Activated naive CD8-positive, alpha-beta T cell treated with anti-CD3 and anti-CD28 coated beads, Interleukin-2, amount 50 U/mL, for 16 hours (primary cell): ENCODE results near the gene GARNL3.

ENCODE experiments used
- DNase-seq: peaks from one replicate; pipeline ENCODE4 v3.0.0-alpha.2; 2020; ENCODE audit warnings: low read depth, low spot score

The GARNL3 gene

DNA sequence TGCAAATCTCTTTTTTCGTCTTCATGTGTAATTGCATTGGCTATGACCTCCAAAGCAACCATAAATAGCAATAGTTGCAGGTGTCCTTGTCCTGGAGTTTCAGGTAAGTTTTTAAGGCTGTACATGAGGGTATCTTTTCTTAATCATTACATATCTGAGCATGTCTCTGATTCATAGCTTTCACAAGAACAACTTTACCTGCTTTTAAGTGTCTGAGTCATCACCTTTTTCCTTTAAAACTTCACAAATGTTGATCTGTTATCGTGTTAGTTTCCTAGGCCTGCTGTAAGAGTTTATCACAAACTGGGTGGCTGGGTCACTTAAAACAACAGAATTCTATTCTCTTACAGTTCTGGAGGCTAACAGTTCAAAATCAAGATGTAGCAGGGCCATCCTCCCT lies 13.8 kb downstream of the GARNL3 start:
- no peak for DNase-seq

- no peak for DNase-seq
Observed at GRCh38 chr9:127279717-127280285, 15.2 kb downstream of the GARNL3 start.

GRCh38 chr9:127280880-127281660 lies 16.5 kb downstream of the GARNL3 start:
- no peak for DNase-seq

GRCh38 chr9:127281891-127282290 lies 17.3 kb downstream of the GARNL3 start:
- no peak for DNase-seq

DNA sequence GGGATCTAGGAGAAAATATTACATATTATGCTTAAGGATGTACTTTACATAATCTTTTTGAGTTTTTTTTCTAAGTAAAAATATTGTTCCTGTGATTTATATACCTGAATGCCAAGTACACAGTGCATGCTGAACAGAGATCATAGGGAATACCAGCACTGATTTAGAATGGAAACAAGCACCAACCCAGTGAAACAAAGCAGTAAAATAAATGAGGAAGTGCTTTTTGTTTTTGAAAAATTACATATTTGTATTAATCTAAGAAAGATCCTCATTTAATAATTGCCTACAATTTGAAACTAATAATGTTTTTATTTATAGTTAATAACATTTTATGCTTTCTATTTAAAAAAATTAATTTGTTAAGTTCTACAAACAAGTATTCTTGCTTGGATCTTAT lies 18.0 kb downstream of the GARNL3 start:
- DNase-seq = no peak

DNA sequence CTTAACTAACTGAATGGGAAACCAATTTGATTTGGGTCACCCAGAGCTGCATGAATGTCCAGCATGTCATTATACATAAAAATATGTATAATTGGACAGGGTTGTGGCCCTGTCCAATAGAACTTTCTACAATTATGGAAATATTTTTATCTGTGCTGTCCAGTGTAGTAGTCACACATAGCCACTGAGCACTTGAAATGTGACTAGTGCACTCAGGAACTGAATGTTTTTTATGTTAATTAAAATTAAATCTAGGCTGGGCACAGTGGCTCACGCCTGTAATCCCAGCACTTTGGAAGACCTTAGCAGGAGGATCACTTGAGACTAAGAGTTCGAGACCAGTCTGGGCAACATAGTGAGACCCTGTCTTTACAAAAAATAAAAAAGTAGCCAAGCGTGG lies 18.6 kb downstream of the GARNL3 start:
- DNase-seq = no peak

GRCh38 chr9:127283917-127284497 lies 19.4 kb downstream of the GARNL3 start:
- DNase-seq = no peak

GRCh38 chr9:127285965-127286364 lies 21.4 kb downstream of the GARNL3 start:
- DNase-seq = no peak

DNA sequence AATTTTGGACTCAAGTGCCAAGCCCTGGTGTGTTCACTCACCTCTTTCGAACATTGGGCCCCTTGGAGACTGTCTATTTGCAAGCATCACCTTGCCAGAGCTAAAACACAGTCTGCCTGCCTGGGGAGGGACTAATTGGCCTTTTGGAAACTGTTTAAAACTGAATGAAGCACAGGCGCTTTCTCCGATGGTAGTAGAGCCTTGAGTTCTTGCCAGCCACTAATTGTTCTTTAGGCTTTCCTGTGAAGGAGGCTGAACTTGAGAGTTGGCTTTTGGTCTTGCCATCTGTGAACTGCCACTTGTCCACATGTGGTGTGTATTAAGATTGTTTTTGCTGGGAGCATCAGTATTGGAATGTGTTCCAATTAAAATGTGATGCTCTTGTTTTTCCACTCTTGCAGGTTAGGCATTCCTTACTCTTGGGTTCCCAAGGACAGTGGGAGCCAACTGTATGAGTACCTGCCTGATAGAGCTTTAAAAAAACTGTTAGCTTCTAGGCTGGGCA lies 26.0 kb downstream of the GARNL3 start:
- DNase-seq = no peak

DNA sequence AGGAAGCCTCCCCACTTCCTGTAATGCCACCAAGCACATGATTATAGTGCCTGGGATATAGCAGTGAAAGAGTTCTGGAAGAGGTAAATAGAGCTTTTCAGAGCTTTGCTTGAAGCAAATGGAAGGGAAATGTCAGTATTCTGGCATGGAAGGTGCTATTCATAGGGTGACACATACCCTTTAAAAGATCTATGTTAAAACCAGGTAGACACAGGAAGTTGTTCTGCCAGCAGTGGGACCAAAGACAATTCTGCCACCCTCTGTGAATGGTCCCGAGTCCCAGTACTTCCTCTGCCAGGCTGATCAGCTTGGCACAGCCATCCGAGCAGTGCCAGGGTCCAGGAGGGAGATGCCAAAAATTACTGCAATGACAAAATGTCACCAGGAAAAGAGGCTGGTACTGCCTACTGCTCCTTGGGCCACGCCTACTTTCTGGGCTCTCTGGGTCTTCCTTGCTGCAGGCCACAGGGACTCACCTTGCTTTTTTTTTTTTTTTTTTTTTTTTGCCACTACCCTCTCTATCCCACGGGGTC lies 26.7 kb downstream of the GARNL3 start:
- no peak for DNase-seq

DNA sequence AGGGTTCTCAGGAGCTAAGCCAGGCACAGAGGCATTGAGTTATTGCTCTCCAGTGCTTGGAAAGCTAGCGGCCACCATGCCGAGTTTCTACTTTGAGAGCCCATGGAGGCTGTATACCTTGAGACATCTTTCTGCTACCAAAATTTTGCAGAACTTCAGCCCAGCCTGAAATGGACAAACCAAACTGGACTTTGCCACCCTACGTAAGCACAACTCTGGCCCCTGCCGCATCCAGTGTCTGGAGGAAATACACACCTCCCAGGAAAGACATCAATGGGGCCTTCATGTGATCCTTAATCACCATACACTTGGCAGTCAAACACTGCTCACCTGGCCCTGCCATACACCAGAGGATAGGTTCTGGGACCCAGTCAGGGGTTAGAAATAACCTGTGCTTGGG lies 27.8 kb downstream of the GARNL3 start:
- DNase-seq = no peak

DNA sequence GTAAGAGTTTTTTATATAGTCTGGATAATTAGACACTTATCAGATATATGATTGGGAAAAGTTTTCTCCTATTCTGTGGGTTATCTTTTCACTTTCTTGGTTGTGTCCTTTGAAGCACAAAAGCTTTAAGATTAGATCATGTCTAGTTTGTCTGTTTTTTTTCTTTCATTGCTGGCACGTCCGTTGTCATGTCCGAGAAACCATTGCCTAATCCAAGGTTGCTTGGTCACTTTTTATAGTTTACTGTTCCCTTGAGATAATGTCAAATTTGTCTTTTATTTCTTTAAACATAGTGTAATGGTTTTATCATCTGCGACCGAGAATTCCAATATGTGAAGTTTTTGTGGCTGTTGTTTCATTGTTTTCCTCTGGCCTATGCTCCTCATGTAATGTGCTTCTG lies 28.8 kb downstream of the GARNL3 start:
- no peak for DNase-seq

- no peak for DNase-seq
Observed at GRCh38 chr9:127293767-127294166, 29.2 kb downstream of the GARNL3 start.

DNA sequence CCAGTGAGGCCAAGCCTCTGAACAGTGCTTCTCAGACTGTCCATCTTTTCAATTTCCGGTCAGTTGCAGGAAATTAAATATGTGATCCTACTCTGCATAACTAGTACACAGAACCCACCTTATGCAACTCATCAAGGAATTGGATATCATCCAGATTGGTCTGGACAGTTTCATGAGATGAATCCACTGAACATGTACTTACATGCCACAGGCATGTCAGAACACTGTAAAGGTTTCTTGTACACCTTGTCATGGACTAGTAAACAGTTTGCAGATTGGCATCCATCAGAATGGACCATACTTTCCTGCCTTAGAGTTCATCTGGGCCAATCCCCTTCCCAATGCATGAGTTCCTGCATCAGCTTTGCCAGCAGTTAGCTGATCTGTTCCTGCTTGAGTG lies 30.4 kb downstream of the GARNL3 start:
- DNase-seq = no peak

- no peak for DNase-seq
Observed at GRCh38 chr9:127300886-127301447, 36.4 kb downstream of the GARNL3 start.

DNA sequence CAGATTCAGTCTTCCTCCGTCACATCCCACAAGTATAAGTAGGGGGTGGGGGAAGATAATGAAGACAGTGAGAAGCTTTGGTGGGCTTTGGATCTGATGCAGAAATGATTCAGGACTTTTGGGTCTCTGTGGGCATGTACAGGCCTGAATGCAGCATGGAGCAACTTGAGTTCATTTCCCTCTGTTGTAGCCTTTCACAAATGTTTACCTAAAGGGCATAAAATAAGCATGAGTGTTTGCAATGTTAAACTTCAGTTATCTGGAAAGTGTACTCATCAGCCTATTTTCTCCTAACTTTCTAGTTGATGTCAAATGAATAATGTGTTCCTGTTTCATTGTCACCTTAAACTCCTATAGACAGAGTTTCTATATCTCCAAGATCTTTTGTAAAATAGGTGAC lies 39.3 kb downstream of the GARNL3 start:
- no peak for DNase-seq

DNA sequence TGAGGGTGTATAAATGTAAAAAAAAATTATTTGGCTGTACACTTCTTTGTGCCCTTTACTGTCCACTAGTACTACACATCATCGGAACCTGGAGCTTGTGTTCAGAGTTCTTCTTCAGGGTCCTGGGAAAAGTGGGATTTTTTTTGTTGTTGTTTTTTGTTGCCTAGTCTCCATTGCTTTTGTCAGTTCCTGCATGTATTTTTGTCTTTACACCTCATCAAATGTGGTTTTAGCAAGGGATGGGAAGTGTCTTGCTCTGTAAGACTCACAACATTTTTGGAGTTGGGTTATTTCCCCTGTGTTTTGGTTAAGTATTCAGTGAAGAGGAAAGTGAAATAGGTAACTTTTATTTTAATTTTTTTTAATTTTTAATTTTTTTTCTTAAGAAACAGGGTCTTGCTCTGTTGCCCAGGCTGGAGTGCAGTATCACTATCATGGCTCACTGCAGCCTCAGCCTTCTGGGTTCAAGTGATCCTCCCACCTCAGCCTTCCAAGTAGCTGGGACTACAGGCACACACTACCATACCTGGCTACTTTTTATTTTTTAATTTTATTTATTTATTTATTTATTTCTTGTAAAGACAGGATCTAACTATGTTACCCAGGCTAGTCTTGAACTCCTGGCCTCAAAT lies 40.7 kb downstream of the GARNL3 start:
- no peak for DNase-seq

DNA sequence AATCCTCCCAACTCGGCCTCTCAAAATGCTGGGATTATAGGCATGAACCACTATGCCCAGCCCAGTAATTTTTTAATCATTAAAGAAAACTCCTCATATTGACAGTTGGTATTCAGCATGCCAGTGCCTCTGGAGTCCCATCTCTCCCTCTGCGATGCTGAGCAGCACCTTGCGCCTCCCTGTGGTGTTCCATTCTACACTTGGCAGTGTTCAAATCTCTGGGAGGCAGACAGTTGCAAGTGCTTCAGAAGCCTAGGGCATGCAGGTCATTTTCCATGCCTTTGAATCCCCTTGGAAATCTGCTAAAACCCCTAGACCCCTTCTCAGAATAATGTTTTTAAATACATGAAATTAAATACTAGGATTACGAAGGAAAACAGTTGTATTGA lies 41.3 kb downstream of the GARNL3 start:
- DNase-seq = no peak

DNA sequence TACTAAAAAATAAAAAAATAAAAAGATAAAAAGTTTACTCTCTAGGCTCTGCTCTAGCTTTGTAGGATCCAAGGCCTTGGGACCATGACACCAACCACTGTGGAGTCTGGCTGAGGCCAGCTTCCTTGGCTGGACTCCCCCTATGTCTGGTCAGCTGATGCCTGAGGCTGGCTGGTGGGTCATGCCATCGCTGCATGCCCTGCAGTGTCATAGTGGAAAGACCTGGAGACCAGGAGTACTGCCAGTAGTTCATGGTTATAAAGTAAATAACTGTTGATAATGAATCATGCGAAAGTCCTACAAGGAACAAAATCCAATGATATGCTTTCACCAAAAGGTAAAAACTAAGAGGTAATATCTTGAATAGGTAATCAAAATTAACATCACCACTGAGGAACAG lies 43.2 kb downstream of the GARNL3 start:
- no peak for DNase-seq

- DNase-seq = no peak
Observed at GRCh38 chr9:127308652-127309434, 44.3 kb downstream of the GARNL3 start.

- DNase-seq = no peak
Observed at GRCh38 chr9:127309715-127310114, 45.1 kb downstream of the GARNL3 start.
